ENCODE measurements around the gene TFB1M. TPM values are rescaled to one million over a fixed set of nuclear protein-coding genes. Genes with fewer than 3 reads are reported as not detected.

The TFB1M gene
- total and polyA plus RNA-seq, 9 donors = 6.7 to 18.5 (median 14.6) TPM

DNA sequence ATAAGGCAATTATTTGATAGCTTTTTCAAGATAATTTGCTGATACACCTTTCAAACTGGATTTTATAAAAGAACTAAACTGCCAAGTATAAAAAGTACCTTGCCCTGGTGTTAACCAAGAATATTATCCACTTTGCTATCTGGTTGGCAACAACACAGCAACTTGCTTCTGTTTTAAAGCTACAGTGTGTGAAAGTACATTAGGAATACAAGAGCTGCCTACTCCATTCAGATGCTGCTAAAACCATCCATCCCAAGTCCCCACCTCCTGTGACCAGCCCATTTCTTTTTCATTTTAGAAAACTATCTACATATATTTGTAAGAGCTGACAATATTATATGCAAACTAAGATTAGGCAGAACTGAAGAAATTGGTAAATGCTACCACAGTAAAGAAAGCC lies 37.6 kb downstream of the TFB1M start:
- no peak overlapping the region for H3K4me3 ChIP-seq
- intact Hi-C loops (cut with DNase I) = no loop called here
- H3K4me1 ChIP-seq (ENCODE audit: insufficient read depth) = peaks cover 6% of the 10 kb centered on the region
- H3K36me3 ChIP-seq = no peaks in the 10 kb centered on the region
- TF ChIP-seq, protein P1, sequence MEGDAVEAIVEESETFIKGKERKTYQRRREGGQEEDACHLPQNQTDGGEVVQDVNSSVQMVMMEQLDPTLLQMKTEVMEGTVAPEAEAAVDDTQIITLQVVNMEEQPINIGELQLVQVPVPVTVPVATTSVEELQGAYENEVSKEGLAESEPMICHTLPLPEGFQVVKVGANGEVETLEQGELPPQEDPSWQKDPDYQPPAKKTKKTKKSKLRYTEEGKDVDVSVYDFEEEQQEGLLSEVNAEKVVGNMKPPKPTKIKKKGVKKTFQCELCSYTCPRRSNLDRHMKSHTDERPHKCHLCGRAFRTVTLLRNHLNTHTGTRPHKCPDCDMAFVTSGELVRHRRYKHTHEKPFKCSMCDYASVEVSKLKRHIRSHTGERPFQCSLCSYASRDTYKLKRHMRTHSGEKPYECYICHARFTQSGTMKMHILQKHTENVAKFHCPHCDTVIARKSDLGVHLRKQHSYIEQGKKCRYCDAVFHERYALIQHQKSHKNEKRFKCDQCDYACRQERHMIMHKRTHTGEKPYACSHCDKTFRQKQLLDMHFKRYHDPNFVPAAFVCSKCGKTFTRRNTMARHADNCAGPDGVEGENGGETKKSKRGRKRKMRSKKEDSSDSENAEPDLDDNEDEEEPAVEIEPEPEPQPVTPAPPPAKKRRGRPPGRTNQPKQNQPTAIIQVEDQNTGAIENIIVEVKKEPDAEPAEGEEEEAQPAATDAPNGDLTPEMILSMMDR (IDR thresholded peaks at IDR 0.05) = no peak
- TF ChIP-seq POLR2A (IDR thresholded peaks at IDR 0.05) = no peak
- TF ChIP-seq EP300 (IDR thresholded peaks at IDR 0.05) = no peak
- H3K9me3 ChIP-seq = no peaks in the 10 kb centered on the region
- H3K27me3 ChIP-seq = no peaks in the 10 kb centered on the region
- H3K27ac ChIP-seq = no peak overlapping the region
- no peak for DNase-seq

DNA sequence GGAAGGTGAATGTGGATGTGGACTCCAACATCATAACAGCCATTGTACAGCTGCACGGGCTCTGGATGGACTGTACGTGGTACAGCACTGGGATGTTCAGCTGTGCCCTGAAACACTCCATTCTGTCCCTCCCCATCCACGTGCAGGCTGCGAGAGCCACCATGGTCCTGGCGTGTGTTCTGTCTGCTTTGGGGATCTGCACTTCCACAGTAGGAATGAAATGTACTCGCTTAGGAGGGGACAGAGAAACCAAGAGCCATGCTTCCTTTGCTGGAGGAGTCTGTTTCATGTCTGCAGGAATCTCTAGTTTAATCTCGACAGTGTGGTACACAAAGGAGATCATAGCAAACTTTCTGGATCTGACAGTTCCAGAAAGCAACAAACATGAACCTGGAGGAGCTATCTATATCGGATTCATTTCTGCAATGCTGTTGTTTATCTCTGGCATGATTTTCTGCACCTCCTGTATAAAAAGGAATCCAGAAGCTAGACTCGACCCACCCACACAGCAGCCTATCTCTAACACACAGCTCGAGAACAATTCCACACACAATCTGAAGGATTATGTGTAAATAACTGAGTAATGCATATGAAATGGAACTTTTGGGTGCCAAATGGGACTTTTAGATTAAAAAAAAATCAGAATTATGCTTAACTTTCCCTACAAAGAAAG lies 38.3 kb downstream of the TFB1M start:
- Histone ChIP-seq H3K27ac (peak overlapping the region in 1 of 2 donors; percentile 20), H3K36me3 (no peaks in the 10 kb centered on the region), H3K9me3 (no peaks in the 10 kb centered on the region), H3K27me3 (no peaks in the 10 kb centered on the region), H3K4me3 (no peak overlapping the region), H3K4me1 (ENCODE audit: insufficient read depth) (peaks cover 6% of the 10 kb centered on the region)
- intact Hi-C loops (cut with DNase I) = no loop called here
- WGBS, 3 donors = 27 to 30% (median 30%) methylated on average over 10 of the region's 10 CpGs
- DNase-seq = no peak
- TF ChIP-seq, protein P1 (IDR thresholded peaks at IDR 0.05) = no peak
- no peak for TF ChIP-seq POLR2A (IDR thresholded peaks at IDR 0.05)
- TF ChIP-seq EP300 (IDR thresholded peaks at IDR 0.05) = no peak

DNA sequence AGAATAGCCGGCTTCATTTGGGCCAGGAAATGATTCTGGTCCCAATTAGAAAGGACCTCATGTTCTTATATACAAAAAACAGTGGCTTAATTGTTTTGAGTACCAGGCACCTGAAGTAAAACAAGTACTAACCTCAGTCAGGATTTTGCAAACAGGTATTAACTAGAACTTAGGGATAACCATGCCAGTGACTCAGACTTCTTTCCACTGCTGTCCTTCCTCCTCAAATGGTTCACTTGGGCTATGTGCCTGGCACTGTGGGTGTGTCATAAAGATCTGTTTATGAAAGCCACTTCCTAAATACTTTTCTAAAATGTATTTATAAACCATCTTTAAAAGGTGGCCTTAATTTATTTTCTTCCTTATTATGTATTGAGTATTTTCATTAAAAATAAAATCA lies 39.8 kb downstream of the TFB1M start:
- no peaks in the 10 kb centered on the region for H3K9me3 ChIP-seq
- H3K27ac ChIP-seq = peak overlapping the region in 1 of 2 donors; percentile 41
- TF ChIP-seq, protein P1 (IDR thresholded peaks at IDR 0.05) = no peak
- TF ChIP-seq POLR2A (IDR thresholded peaks at IDR 0.05) = no peak
- TF ChIP-seq EP300 (IDR thresholded peaks at IDR 0.05) = no peak
- WGBS, 3 donors = 31 to 48% (median 37%) methylated on average over 1 of the region's 1 CpG
- H3K36me3 ChIP-seq = no peaks in the 10 kb centered on the region
- intact Hi-C loops (cut with DNase I) = no loop called here
- H3K4me3 ChIP-seq = no peak overlapping the region
- no peaks in the 10 kb centered on the region for H3K27me3 ChIP-seq
- peaks cover 6% of the 10 kb centered on the region for H3K4me1 ChIP-seq (ENCODE audit: insufficient read depth)
- no peak for DNase-seq

GRCh38 chr6:155274106-155274505 lies 40.2 kb downstream of the TFB1M start:
- Histone ChIP-seq H3K27me3 (no peaks in the 10 kb centered on the region), H3K27ac (peak overlapping the region in 1 of 2 donors; percentile 41), H3K4me1 (ENCODE audit: insufficient read depth) (peaks cover 6% of the 10 kb centered on the region), H3K9me3 (no peaks in the 10 kb centered on the region), H3K4me3 (no peak overlapping the region), H3K36me3 (no peaks in the 10 kb centered on the region)
- no peak for DNase-seq
- 28 to 31% (median 30%) methylated on average over 2 of the region's 2 CpGs for WGBS, 3 donors
- intact Hi-C loops (cut with DNase I) = no loop called here
- TF ChIP-seq EP300 (IDR thresholded peaks at IDR 0.05) = no peak
- TF ChIP-seq, protein P1 (IDR thresholded peaks at IDR 0.05) = no peak
- no peak for TF ChIP-seq POLR2A (IDR thresholded peaks at IDR 0.05)

Measured in ovary (tissue), 9 donors.